ENCODE data around the gene CEP295NL. TPM values are rescaled to one million over a fixed set of nuclear protein-coding genes. Genes with fewer than 3 reads are reported as not detected.
"Not testable (repeated sequence)": the region's sequence is repeated elsewhere in the genome, so short reads cannot be mapped to it uniquely, and the experiment has no call there.

Gene CEP295NL
- total and polyA plus RNA-seq, 10 donors = 0.03 to 19.3 (median 9.0) TPM

DNA sequence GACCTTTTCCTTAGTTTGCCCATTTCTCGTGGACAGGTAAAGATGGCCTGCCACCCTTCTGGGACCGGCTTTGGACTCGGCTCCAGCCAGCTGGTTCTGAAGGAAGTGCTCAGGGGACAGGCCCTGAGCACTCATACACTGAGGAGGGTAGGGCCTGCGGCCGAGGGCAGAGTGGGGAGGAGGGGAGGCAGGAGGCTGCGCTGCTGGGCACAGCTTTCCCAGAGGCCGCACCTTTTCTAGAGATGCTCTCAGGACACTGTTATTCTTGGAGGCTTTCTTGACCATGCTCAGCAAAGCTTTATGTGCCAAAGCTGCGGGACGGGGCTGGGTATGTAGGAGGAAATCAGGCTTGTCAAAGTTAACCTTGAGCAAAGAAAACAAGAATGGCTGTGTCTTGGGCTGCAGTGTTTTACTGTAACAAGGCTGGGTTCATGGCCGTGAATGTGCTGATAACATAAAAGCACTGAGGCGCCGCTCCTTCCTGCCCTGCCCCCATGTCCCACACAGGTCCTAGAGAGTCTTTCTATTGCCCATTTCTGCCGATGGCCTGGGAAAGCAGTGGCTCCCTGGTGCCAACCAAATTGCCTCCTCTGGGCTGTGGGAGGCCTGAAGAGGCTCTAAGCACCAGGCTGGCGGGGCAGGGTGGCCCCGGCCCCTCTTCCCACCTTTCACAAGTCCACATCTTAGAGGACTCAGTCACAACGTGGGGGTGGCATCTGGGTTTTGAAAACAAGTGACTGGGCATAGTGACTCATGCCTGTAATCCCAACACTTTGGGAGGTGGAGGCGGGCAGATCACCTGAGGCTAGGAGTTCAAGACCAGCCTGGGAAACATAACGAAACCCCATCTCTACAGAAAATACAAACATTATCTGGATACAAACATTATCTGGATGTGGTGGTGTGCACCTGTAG is 44.5 kb upstream of the CEP295NL start:
- intact Hi-C loops (cut with DNase I; ENCODE audit: low total_unique reads) = no loop called here
- H3K9me3 ChIP-seq = peaks cover 0 to 24% (median 17%) of the 10 kb centered on the region in 8 donors
- H3K4me1 ChIP-seq = peaks cover 6 to 28% (median 16%) of the 10 kb centered on the region in 6 donors
- H3K4me3 ChIP-seq = no peak overlapping the region
- no peak for DNase-seq
- 64 to 81% (median 76%) methylated on average over 15 to 18 of the region's 18 CpGs for WGBS, 5 donors
- H3K27ac ChIP-seq = peak overlapping the region in 7 of 8 donors; percentile 34 to 73 (median 58)
- TF ChIP-seq POLR2A (IDR thresholded peaks at IDR 0.05) (no peak), POLR2AphosphoS5 (IDR thresholded peaks at IDR 0.05) (peak in 1 of 3 donors; percentile 44), CTCF (IDR thresholded peaks at IDR 0.05 in 8 of 11, conservative IDR thresholded peaks at IDR 0.05 in 3 of 11) (no peak)
- peaks cover 0 to 4% (median 0%) of the 10 kb centered on the region in 7 donors for H3K27me3 ChIP-seq (replicated peaks in 1 of 7)
- H3K36me3 ChIP-seq = no peaks in the 10 kb centered on the region

DNA sequence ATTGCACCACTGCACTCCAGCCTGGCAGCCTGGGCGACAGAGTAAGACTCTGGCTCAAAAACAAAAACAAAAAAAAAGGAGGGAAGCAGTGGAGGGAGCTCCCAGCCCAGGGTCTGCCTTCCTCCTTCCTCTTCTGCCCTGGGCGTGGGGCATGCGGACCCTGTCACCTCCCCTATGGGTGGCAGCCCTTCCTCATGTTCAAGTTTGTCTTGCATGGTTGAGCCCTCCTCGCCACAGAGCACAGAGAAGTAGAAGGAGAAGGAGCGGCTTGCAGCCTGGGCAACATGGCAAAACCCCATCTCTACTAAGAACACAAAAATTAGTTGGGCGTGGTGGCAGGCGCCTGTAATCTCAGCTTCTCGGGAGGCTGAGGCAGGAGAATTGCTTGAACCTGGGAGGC is 43.6 kb upstream of the CEP295NL start:
- H3K27me3 ChIP-seq (replicated peaks in 1 of 7) = no peaks in the 10 kb centered on the region
- 59 to 80% (median 69%) methylated on average over 8 of the region's 8 CpGs for WGBS, 5 donors
- TF ChIP-seq POLR2A (IDR thresholded peaks at IDR 0.05) (no peak), POLR2AphosphoS5 (IDR thresholded peaks at IDR 0.05) (no peak), CTCF (IDR thresholded peaks at IDR 0.05 in 8 of 11, conservative IDR thresholded peaks at IDR 0.05 in 3 of 11) (no peak)
- peaks cover 2 to 20% (median 13%) of the 10 kb centered on the region in 6 donors for H3K4me1 ChIP-seq
- no peak overlapping the region for H3K4me3 ChIP-seq
- peaks cover 0 to 22% (median 17%) of the 10 kb centered on the region in 8 donors for H3K9me3 ChIP-seq
- intact Hi-C loops (cut with DNase I; ENCODE audit: low total_unique reads) = no loop called here
- no peaks in the 10 kb centered on the region for H3K36me3 ChIP-seq
- H3K27ac ChIP-seq = peak overlapping the region in 3 of 8 donors; percentile 54 to 69 (median 56)
- DNase-seq = no peak

- Histone ChIP-seq H3K27me3 (replicated peaks in 1 of 7) (no peaks in the 10 kb centered on the region), H3K27ac (peak overlapping the region in 1 of 8 donors; percentile 56), H3K9me3 (peaks cover 0 to 17% (median 13%) of the 10 kb centered on the region in 8 donors), H3K36me3 (no peaks in the 10 kb centered on the region), H3K4me3 (no peak overlapping the region), H3K4me1 (peaks cover 0 to 19% (median 12%) of the 10 kb centered on the region in 6 donors)
- intact Hi-C loops (cut with DNase I; ENCODE audit: low total_unique reads) = no loop called here
- DNase-seq = no peak
- 68 to 77% (median 72%) methylated on average over 7 of the region's 7 CpGs for WGBS, 5 donors
- TF ChIP-seq CTCF (IDR thresholded peaks at IDR 0.05 in 8 of 11, conservative IDR thresholded peaks at IDR 0.05 in 3 of 11) (no peak), POLR2AphosphoS5 (IDR thresholded peaks at IDR 0.05) (no peak), POLR2A (IDR thresholded peaks at IDR 0.05) (no peak)
Observed at GRCh38 chr17:78946131-78946530, 43.1 kb upstream of the CEP295NL start.

DNA sequence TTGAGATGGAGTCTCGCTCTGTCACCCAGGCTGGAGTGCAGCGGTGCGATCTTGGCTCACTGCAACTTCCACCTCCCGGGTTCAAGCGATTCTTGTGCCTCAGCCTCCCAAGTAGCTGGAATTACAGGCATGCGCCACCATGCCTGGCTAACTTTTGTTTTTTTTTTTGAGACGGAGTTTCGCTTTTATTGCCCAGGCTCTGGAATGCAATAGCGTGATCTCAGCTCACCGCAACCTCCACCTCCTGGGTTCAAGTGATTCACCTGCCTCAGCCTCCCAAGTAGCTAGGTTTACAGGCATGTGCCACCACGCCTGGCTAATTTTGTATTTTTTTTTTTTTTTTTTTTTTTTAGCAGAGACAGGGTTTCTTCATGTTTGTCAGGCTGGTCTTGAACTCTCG is 42.5 kb upstream of the CEP295NL start:
- Histone ChIP-seq H3K4me1 (peaks cover 0 to 20% (median 14%) of the 10 kb centered on the region in 6 donors), H3K9me3 (peaks cover 0 to 11% (median 7%) of the 10 kb centered on the region in 8 donors)
- H3K27me3 ChIP-seq (replicated peaks in 1 of 7); H3K27ac ChIP-seq; H3K36me3 ChIP-seq; intact Hi-C loops (cut with DNase I; ENCODE audit: low total_unique reads); H3K4me3 ChIP-seq; DNase-seq: not testable (repeated sequence)
- WGBS, 5 donors = 85 to 94% (median 91%) methylated on average over 12 of the region's 12 CpGs

All from spleen (tissue), 11 donors.